Activated CD8-positive, alpha-beta memory T cell treated with anti-CD3 and anti-CD28 coated beads, Interleukin-2, amount 50 U/mL, for 1 hour (primary cell): ENCODE results near the gene HEPACAM2.

ENCODE experiments used
- DNase-seq: peaks from one replicate; pipeline ENCODE4 v3.0.0-alpha.2; 2020; ENCODE audit errors: extremely low read depth

The HEPACAM2 gene

GRCh38 chr7:93202594-93203250, 23.5 kb downstream of the HEPACAM2 start:
- no peak for DNase-seq

- DNase-seq = no peak
Observed at GRCh38 chr7:93198472-93198871, 27.8 kb downstream of the HEPACAM2 start.

DNA sequence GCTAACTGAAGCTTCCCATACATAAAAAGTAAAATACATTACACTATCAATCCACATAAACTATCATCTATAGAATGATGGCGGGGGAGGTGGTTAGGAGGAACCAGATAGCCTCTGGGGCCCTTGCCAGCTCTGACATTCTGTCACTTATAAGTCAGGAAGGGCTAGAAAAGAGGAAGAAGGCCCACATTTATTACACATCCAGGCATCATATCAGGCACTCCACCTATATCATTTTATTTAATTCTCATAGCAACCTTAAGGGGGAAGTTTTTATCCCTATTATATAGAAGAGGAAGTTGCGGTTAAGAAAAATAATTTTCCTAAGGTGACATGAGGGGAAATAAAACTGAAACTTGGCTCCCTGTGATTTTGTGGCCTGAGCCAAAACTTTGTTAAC, 29.9 kb downstream of the HEPACAM2 start:
- no peak for DNase-seq

DNA sequence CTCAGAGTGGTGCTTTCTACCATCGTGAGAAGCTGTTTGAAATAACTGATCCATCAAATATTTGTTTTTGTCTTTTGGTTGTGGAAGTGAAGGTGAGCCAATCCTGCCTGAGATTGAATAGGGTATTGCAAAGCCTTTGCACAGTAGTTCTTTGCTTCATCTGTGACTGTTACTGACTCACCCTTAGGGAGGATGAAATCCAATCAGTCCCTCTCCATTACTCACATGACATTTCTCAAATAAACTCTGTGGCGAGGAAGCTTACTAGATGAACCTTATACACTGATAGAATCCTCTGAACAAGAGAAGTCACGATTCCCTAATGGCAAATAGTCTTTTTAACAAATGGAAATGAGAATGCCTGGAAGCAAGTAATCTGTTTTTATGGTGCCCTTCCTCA, 31.9 kb downstream of the HEPACAM2 start:
- no peak for DNase-seq

GRCh38 chr7:93188870-93189634, 37.2 kb downstream of the HEPACAM2 start:
- no peak for DNase-seq

- DNase-seq = no peak
Observed at GRCh38 chr7:93185303-93186027, 40.8 kb downstream of the HEPACAM2 start.

- DNase-seq = no peak
Observed at GRCh38 chr7:93179173-93179572, 47.1 kb downstream of the HEPACAM2 start.

- no peak for DNase-seq
Observed at GRCh38 chr7:93178213-93178612, 48.1 kb downstream of the HEPACAM2 start.

- DNase-seq = no peak
Observed at GRCh38 chr7:93176992-93177580, 49.2 kb downstream of the HEPACAM2 start.

- no peak for DNase-seq
Observed at GRCh38 chr7:93175219-93175618, 51.0 kb downstream of the HEPACAM2 start.

DNA sequence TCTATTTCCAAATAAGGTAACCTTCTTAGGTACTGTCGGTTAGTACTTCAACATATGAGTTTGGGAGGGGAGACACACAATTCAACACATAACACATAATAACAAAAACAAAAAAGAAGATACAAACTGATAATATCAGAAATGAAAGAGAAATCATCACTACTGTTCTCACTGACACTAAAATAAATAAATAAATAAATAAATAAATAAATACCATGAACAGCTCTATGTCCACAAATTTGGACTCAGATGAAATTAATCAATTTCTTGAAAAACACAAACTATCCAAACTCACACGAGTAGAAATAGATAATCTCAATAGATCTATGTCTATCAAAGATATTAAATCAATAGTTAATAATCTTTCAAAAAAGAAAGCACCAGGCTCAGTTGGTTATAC, 53.6 kb downstream of the HEPACAM2 start:
- DNase-seq = no peak

- no peak for DNase-seq
Observed at GRCh38 chr7:93171606-93172226, 54.6 kb downstream of the HEPACAM2 start.

- no peak for DNase-seq
Observed at GRCh38 chr7:93165447-93165846, 60.8 kb downstream of the HEPACAM2 start.

DNA sequence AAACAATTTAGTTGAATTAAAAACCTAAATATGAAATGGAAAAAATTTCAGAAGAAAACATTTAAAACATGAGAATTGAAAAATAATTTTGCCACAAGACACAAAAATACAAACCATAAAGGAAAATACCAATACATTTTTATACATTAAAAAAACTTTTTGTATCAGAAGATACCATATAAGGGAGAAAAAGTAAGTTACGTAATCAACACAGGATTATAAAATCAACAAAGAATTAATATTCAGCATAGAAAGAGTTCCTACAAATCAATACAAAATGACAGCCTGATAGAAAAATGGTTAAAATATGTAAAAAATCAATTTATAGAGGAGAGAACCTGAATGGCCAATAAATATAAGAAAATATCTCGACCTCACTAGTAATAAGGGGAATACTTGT, 61.5 kb downstream of the HEPACAM2 start:
- DNase-seq = no peak

DNA sequence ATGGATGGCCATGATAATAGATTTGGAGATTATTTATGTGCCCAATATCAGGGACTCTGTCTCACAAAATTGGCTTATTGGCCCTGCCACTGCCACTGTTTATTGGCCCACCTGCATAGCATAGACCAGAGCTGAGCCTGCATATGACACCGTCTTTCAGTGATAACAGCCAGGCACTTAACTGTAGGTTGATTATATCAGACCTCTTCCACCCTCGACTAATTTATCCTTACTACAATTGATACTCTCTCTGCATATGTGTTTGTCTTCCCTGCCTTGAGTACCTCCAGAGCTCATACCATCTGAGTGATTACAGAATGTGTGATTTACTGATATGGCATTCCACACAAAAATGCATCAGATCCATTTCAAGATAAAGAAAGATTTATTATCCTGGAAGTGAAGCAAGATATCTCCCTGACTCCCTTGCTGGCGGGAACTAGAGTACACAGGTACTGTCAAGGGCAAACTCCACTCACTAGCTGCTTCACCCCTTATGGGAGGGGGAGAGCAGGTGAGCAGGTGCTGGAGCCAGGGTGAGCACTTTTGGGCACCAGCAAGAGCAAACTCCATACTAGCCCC, 65.0 kb downstream of the HEPACAM2 start:
- no peak for DNase-seq

- no peak for DNase-seq
Observed at GRCh38 chr7:93160410-93160809, 65.9 kb downstream of the HEPACAM2 start.

- no peak for DNase-seq
Observed at GRCh38 chr7:93159490-93159889, 66.8 kb downstream of the HEPACAM2 start.

GRCh38 chr7:93156884-93157283, 69.4 kb downstream of the HEPACAM2 start:
- DNase-seq = no peak

DNA sequence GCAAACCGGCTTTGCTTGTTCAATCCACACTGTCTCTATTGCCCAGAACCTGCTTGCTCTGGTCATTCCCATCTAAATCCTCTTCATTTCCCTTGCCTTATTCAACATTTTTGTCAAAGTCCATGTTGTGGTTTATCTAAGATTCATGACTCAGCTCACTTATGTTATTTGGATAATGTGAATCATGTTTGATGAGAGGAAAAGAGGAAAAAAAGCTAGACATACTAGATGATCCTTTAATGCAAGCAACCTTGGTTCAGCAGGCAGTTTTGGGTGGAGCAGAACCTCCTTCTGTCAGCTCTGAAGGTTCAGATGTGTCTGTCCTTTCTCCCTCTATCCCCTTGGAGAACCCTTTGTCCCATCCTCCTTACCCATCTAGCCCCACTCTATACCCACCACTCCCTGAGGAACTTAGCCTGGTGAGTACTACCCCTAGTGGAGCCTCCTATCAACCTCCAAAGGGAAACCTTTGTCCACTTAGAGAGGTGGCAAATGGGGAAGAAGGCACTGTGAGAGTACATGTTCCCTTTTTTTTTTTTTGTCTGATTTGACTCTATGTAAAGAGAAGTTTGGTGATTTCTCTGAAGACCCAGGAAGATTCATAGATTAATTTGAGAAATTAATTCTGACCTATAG, 76.0 kb downstream of the HEPACAM2 start:
- DNase-seq = no peak

DNA sequence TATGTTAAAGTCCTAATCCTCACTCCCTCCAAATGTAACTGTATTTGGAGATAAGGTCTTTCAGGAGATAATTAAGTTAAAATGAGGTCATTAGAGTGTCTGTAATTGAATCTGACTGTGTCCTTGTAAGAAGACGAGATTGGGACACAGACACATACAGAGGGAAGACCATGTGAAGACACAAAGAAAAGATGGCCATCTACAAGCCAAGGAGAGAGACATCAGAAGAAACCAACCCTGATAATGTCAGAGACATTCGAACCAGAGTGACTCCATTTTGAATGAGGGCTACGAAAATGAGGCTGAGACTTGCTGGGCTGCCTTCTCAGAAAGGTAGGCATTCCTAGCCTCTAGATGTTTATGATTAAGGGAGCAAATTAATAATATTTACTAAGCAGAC, 77.5 kb downstream of the HEPACAM2 start:
- no peak for DNase-seq

DNA sequence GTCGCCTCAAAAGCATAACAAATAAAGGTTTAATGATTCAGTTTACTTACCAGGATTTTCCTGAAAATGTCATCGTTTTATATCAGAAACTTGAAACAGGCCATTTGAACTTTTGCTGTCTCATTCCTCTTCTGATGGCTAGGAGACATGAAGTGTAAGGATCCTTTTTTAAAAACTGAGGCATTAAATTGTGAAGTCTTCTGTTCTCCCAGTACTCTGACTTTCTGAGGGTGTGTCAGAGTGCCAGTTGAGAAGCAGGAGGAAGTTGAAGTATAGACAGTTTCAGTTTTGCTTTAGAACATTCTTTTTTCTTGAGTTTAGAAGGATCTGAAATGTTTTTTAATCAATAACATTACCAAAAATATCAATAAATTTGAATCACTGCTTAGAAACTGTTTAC, 78.1 kb downstream of the HEPACAM2 start, which contains the start of gene SAMD9L:
Gene SAMD9L (minus strand): TSS at position 242 of the 400 bp plus-strand sequence. CDS start 12,414 bp downstream, outside the sequence.
- DNase-seq = no peak
